Activated CD4-positive, CD25-positive, alpha-beta regulatory T cell treated with anti-CD3 and anti-CD28 coated beads, Interleukin-2, amount 50 U/mL, for 16 hours (primary cell): ENCODE data around the gene FAM177A1.
A peak's percentile ranks its signal among the peaks of the same experiment; 100 is the strongest.
"Not testable (repeated sequence)": the region's sequence is repeated elsewhere in the genome, so short reads cannot be mapped to it uniquely, and the experiment has no call there.

ENCODE experiments used
- DNase-seq: peaks from one replicate; pipeline ENCODE4 v3.0.0-alpha.2; 2020; ENCODE audit warnings: low read depth, low spot score

The FAM177A1 gene

DNA sequence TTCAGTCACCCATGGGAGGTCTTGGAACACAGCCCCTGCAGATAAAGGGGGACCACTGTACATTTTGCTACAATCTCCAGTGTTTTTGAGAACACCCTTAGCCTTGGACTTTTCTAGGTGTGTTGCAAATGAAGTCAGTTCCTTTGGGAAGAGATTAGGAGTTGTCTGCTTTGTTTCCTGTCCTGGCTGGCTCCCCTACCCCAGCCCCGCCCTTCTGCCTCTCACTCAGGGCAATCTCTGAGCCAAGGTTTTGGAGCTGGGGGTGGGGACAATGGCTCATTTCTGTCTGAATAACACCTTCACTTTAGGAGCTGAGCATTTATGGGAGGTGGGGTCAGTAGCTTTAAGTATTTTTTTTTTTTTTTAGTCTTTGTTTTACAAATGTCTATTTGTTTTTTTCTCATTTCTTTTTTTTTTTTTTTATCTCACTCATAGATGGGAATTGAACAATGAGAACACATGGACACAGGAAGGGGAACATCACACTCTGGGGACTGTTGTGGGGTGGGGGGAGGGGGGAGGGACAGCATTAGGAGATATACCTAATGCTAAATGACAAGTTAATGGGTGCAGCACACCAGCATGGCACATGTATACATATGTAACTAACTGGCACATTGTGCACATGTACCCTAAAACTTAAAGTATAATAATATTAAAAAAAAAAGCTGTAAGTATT, 15.2 kb downstream of the FAM177A1 start:
- DNase-seq, result not testable (repeated sequence)

DNA sequence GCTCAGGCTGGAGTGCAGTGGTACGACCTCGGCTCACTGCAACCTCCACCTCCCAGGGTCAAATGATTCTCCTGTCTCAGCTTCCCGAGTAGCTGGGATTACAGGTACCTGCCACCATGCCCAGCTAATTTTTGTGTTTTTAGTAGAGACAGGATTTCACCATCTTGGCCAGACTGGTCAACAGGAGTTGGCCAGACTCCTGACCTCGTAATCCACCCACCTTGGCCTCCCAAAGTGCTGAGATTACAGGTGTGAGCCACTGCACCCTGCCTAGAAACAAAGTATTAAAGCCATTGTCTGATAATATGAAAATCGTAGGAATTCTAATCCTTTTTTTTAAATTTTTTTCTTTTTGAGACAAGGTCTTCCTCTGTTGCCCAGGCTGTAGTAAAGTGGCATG, 19.7 kb downstream of the FAM177A1 start:
- DNase-seq, result not testable (repeated sequence)

DNA sequence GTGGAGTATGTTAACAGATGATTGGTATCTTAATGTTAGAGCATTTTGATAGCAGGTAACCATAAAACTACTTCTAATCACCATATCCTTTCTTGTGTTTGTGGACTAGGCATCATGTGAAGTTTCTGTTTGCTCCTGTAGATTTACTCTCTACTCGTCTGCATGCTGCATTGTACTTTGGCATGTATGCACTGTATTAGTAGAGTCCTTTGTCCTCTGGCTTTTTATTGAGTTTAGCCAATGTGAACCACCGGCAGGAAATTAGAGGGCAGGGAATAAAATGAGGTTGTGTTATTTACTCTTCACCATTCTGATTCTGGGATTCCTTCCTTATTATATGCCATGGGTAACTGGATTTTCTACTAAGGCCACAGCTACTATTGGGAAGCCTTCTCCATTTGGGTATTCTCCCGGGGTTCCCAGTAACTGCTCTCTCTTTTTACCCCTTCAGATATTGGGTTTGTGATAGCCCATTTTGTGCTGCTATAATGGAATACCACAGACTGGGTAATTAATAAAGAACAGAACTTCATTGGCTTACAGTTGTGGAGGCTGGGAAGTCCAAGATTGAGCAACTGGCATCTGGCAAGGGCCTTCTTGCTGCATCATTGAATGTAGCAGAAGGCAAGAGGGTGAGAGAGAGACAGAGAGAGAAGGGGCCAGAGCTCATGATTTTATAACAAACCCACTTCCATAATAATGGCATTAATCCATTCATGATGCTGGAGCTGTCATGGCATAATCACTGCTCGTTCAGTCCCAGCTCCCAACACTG, 22.4 kb downstream of the FAM177A1 start:
- DNase-seq, result no peak

GRCh38 chr14:35072226-35072625, 26.2 kb downstream of the FAM177A1 start:
- DNase-seq, result no peak

DNA sequence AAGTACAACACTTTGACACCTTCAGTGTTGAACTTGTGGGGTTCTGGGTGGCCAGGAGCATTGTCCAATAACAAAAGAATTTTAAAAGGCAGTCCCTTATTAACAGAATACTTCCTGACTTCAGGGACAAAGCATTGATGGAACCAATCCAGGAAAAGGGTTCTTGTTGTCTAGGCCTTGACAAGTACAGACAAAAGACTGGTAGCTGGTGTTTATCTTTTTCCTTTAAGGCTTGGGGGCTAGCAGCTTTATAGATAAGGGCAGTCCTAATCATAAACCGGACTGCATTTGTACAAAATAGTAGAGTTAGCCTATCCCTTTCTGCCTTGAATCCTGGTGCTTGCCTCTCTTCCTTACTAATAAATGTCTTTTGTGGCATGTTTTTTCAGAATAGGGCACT, 27.4 kb downstream of the FAM177A1 start:
- no peak for DNase-seq

- DNase-seq, result no peak
Measured at GRCh38 chr14:35078082-35078481, 32.0 kb downstream of the FAM177A1 start.

DNA sequence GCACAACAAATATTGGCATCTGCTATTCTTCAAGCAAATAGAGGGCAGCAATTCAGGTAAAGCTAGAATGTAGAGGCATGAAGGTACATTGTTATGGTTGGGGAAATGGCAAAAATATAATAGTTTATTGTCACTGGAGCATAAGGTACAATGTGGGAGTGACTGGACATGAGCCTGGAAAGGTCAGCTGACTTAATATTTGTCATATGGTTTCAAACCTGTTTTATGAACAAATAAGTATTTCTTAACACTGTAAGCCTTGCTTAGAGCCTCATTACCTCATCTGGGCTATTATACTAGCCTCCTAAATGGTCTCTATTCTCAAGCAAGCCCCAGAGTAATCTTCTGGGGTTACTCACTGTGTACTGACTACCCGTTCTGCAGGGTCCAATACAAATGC, 33.7 kb downstream of the FAM177A1 start:
- DNase-seq, result no peak

- DNase-seq, result no peak
Measured at GRCh38 chr14:35083530-35084150, 37.6 kb downstream of the FAM177A1 start.

GRCh38 chr14:35085441-35085840, 39.4 kb downstream of the FAM177A1 start:
- no peak for DNase-seq

DNA sequence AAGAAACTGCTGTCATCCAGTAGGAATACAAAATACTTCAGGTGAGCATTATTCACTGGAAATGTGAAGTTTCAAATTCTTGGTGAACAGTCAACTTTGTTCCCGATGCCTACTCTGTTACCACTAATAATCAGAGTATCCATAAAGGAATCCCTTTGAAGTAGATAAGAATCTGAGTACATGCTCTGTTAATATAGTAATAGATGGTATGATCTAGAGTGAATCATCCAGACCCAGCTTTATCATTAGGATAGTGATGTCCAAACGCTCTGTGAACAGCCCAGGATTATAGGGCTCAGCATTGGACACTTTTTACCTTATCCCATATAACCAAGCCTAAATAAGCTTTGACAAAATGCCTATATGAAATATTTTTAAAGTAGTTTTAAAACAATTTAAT, 42.4 kb downstream of the FAM177A1 start:
- DNase-seq, result no peak

DNA sequence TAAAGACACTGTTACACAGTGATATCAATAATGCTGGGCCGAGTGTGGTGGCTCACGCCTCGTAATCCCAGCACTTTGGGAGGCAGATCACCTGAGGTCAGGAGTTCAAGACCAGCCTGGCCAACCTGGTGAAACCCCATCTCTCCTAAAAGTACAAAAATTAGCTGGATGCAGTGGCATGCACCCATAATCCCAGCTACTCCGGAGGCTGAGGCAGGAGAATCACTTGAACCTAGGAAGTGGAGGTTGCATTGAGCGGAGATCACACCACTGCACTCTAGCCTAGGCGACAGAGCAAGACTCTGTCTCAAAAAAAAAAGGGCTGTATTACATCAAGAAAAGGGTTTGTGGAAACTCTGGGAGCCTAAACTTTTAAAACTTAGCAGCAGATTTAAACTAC, 48.6 kb downstream of the FAM177A1 start:
- not testable (repeated sequence) for DNase-seq

GRCh38 chr14:35107866-35108265, 61.8 kb downstream of the FAM177A1 start:
- no peak for DNase-seq

- no peak for DNase-seq
Measured at GRCh38 chr14:35112641-35113040, 66.6 kb downstream of the FAM177A1 start.

- DNase-seq, result no peak
Measured at GRCh38 chr14:35113308-35113950, 67.4 kb downstream of the FAM177A1 start.

- no peak for DNase-seq
Measured at GRCh38 chr14:35114036-35114435, 68.0 kb downstream of the FAM177A1 start.

DNA sequence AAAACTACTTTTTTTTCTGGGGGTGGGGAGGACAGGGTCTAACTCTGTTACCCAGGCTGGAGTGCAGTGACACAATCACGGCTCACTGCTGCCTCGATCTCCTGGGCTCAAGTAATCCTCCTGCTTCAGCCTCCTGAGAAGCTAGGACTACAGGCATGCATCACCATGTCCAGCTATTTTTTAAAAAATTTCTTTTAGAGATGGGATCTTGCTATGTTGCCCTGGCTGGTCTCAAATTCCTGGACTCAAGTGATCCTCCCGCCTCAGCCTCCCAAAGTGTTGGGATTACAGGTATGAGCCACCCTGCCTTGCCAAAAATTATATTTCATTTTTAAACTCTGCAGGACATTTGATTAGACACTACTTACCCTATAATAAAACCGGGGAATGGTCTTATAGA, 70.2 kb downstream of the FAM177A1 start:
- DNase-seq, result no peak

- DNase-seq, result no peak
Measured at GRCh38 chr14:35117112-35117511, 71.0 kb downstream of the FAM177A1 start.

GRCh38 chr14:35121026-35121886, 75.2 kb downstream of the FAM177A1 start:
- no peak for DNase-seq

- peak; percentile 81 for DNase-seq
Measured at GRCh38 chr14:35121887-35122695, 76.0 kb downstream of the FAM177A1 start, which contains the start of the genes PPP2R3C and PRORP. PPP2R3C (minus strand) TSS chr14:35121990; CDS start chr14:35121959, 31 bp downstream. PRORP (plus strand) TSS chr14:35122552; CDS start chr14:35123246, 694 bp downstream.

- no peak for DNase-seq
Measured at GRCh38 chr14:35122696-35123387, 76.8 kb downstream of the FAM177A1 start.
